WTC11 (cell line): Measurements from ENCODE around the gene SEMA3F.

ENCODE experiments used
- TP53 ChIP-seq: sonication (generic); formaldehyde crosslinking; IDR thresholded peaks from 2 replicates; pipeline ENCODE4 v1.8.1; 2023; ENCODE audit warnings: mild to moderate bottlenecking, missing genetic modification reagents
- ZNF121 ChIP-seq: sonication (generic); formaldehyde crosslinking; IDR thresholded peaks from 2 replicates; pipeline ENCODE4 v1.8.0; 2023; ENCODE audit warnings: missing genetic modification reagents
- TF ChIP-seq, protein P1 (sequence below): fragments of 200-600 bp; IDR thresholded peaks from 2 replicates; pipeline ENCODE4 v1.8.0; 2022; ENCODE audit warnings: antibody characterized with exemption
- TF ChIP-seq, protein P2 (sequence below): sonication (generic); formaldehyde crosslinking; IDR thresholded peaks from 2 replicates; pipeline ENCODE4 v1.8.1; 2022; ENCODE audit warnings: low read depth, missing genetic modification reagents, borderline replicate concordance

DNA sequence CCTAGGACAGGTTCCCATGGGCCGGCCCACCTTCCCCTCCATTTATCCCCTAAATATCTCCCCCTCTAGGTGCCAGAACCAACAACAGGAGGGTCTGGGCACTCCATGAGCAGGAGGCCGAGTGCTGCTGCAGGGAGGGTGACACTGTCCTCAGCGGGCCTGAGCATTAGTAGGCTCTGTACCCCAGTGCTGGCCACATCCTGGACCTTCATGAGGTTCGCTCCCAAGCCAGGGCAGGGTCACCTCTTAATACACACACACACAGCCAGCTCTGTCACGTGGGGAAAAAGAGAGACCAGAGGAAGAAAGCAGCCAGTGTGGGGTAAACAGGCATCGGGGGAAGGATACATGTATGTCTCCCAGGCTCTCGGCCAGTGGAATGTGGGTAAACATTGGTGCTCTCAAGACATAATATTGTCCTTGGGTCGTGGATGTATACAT lies 27.9 kb upstream of the SEMA3F start:
- TF ChIP-seq ZNF121 (CRISPR knock-in tag): no peak
- TF ChIP-seq, protein P1, sequence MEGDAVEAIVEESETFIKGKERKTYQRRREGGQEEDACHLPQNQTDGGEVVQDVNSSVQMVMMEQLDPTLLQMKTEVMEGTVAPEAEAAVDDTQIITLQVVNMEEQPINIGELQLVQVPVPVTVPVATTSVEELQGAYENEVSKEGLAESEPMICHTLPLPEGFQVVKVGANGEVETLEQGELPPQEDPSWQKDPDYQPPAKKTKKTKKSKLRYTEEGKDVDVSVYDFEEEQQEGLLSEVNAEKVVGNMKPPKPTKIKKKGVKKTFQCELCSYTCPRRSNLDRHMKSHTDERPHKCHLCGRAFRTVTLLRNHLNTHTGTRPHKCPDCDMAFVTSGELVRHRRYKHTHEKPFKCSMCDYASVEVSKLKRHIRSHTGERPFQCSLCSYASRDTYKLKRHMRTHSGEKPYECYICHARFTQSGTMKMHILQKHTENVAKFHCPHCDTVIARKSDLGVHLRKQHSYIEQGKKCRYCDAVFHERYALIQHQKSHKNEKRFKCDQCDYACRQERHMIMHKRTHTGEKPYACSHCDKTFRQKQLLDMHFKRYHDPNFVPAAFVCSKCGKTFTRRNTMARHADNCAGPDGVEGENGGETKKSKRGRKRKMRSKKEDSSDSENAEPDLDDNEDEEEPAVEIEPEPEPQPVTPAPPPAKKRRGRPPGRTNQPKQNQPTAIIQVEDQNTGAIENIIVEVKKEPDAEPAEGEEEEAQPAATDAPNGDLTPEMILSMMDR: no peak
- TF ChIP-seq, protein P2, sequence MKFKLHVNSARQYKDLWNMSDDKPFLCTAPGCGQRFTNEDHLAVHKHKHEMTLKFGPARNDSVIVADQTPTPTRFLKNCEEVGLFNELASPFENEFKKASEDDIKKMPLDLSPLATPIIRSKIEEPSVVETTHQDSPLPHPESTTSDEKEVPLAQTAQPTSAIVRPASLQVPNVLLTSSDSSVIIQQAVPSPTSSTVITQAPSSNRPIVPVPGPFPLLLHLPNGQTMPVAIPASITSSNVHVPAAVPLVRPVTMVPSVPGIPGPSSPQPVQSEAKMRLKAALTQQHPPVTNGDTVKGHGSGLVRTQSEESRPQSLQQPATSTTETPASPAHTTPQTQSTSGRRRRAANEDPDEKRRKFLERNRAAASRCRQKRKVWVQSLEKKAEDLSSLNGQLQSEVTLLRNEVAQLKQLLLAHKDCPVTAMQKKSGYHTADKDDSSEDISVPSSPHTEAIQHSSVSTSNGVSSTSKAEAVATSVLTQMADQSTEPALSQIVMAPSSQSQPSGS (CRISPR knock-in tag): no peak
- TF ChIP-seq TP53: no peak
